Lower leg skin (tissue), 3 donors: ENCODE measurements around the gene CPHXL2.

Experiments used
- CTCF ChIP-seq, 3 donors: fragments of 450-650 bp; IDR thresholded peaks; one replicate each; pipeline ENCODE4 v1.5.1; 2016; ENCODE audit warnings: antibody characterized with exemption in 3 of 3, mild to moderate bottlenecking in 3 of 3, moderate library complexity in 2 of 3
- POLR2A ChIP-seq, 2 donors: fragments of 450-650 bp; IDR thresholded peaks; one replicate each; pipeline ENCODE4 v1.6.1; 2016 to 2017; ENCODE audit warnings: antibody characterized with exemption in 2 of 2, mild to moderate bottlenecking in 1 of 2, moderate library complexity in 1 of 2

- TF ChIP-seq CTCF (IDR thresholded peaks at IDR 0.05) (no peak), POLR2A (IDR thresholded peaks at IDR 0.05) (no peak)
Measured at GRCh38 chr16:75676909-75677308, at the start of gene CPHXL2.
